HepG2 (cell line): ENCODE results near the gene SRSF7. TPM values are rescaled to one million over a fixed set of nuclear protein-coding genes. Genes with fewer than 3 reads are reported as not detected.
A peak's percentile ranks its signal among the peaks of the same experiment; 100 is the strongest.

ENCODE experiments used
- ARID2 ChIP-seq: sonication (generic); formaldehyde crosslinking; IDR thresholded peaks from 2 replicates; pipeline ENCODE4 v1.8.1; 2022; ENCODE audit warnings: mild to moderate bottlenecking, missing genetic modification reagents, borderline replicate concordance
- CAMTA2 ChIP-seq: sonication (generic); formaldehyde crosslinking; IDR thresholded peaks from 2 replicates; pipeline ENCODE4 v1.4.0; 2020; ENCODE audit warnings: mild to moderate bottlenecking, missing genetic modification reagents, borderline replicate concordance
- HMG20A ChIP-seq: IDR thresholded peaks from 2 replicates; pipeline ENCODE4 v1.6.1; 2016; ENCODE audit warnings: borderline replicate concordance
- KMT2B ChIP-seq: IDR thresholded peaks from 2 replicates; pipeline ENCODE4 v1.6.1; 2016; ENCODE audit warnings: missing genetic modification reagents, missing compliant biosample characterization
- PRDM15 ChIP-seq: sonication (generic); formaldehyde crosslinking; IDR thresholded peaks from 2 replicates; pipeline ENCODE4 v1.4.0; 2020; ENCODE audit warnings: missing genetic modification reagents
- SIN3A ChIP-seq: IDR thresholded peaks from 2 replicates; pipeline ENCODE4 v1.6.1; 2011; ENCODE audit warnings: low read depth, mild to moderate bottlenecking, control low read depth, low read length, borderline replicate concordance
- TFDP1 ChIP-seq: IDR thresholded peaks from 2 replicates; pipeline ENCODE4 v1.6.1; 2016; ENCODE audit warnings: missing compliant biosample characterization, missing genetic modification reagents, borderline replicate concordance
- YY1 ChIP-seq: IDR thresholded peaks from 2 replicates; pipeline ENCODE4 v1.6.1; 2011; ENCODE audit warnings: low read length, low read depth, moderate library complexity, mild to moderate bottlenecking; ENCODE audit not compliant: insufficient read depth, insufficient replicate concordance
- ZBTB2 ChIP-seq: sonication (generic); formaldehyde crosslinking; IDR thresholded peaks from 2 replicates; pipeline ENCODE4 v1.8.0; 2022; ENCODE audit warnings: low read depth, missing genetic modification reagents
- ZBTB7A ChIP-seq: sonication (generic); formaldehyde crosslinking; IDR thresholded peaks from 2 replicates; pipeline ENCODE4 v1.8.0; 2022; ENCODE audit warnings: mild to moderate bottlenecking, missing genetic modification reagents
- ZNF256 ChIP-seq: sonication (generic); formaldehyde crosslinking; conservative IDR thresholded peaks from 2 replicates; pipeline ENCODE4 v1.4.0; 2020; ENCODE audit warnings: missing genetic modification reagents
- ZNF280D ChIP-seq: sonication (generic); formaldehyde crosslinking; IDR thresholded peaks from 2 replicates; pipeline ENCODE4 v1.5.1; 2020; ENCODE audit warnings: mild to moderate bottlenecking, missing genetic modification reagents
- ZNF3 ChIP-seq: IDR thresholded peaks from 2 replicates; pipeline ENCODE4 v1.7.0; 2017; ENCODE audit warnings: inconsistent platforms
- ZNF576 ChIP-seq: sonication (generic); formaldehyde crosslinking; IDR thresholded peaks from 2 replicates; pipeline ENCODE4 v1.4.0; 2020; ENCODE audit warnings: mild to moderate bottlenecking, missing genetic modification reagents
- ZNF776 ChIP-seq: sonication (generic); formaldehyde crosslinking; IDR thresholded peaks from 2 replicates; pipeline ENCODE4 v1.4.0; 2020; ENCODE audit warnings: mild to moderate bottlenecking, missing genetic modification reagents
- ZSCAN5A ChIP-seq: sonication (generic); formaldehyde crosslinking; IDR thresholded peaks from 2 replicates; pipeline ENCODE4 v1.8.0; 2022; ENCODE audit warnings: mild to moderate bottlenecking, missing genetic modification reagents, borderline replicate concordance
- polyA plus RNA-seq, 8 experiments: library from polyadenylated mRNA; depleted of rRNA in 3 of 8; stranded (reverse) in 7 of 8; unstranded in 1 of 8; fragments of >200 nt; fragmentation: Illumina TruSeq in 4 of 8; extraction: Trizol in 4 of 8; gene quantifications; 2 replicates each; pipeline versions ENCODE4 v1.2.1 to v1.2.3, GENCODE V29; 2011 to 2016; ENCODE audit warnings: low read depth in 4 of 8, missing spikeins in 1 of 8, mixed read lengths in 1 of 8; ENCODE audit not compliant: insufficient read depth in 1 of 8
- total RNA-seq, 5 experiments: library from RNA; depleted of rRNA; stranded (reverse); fragments of >200 nt; fragmentation: Illumina TruSeq; extraction: Trizol; gene quantifications; 2 replicates each; pipeline ENCODE4 v1.2.3, GENCODE V29; 2016; ENCODE audit warnings: low read depth in 1 of 5

Gene SRSF7
- total and polyA plus RNA-seq, 2 of the 13 experiments (the other 11 are each of a cell fraction or from before 2014, with no cell fraction given): 172 to 275 TPM

- TF ChIP-seq ARID2 (CRISPR knock-in tag): peak; percentile 82
- TF ChIP-seq PRDM15 (CRISPR knock-in tag): 0 out of 2 replicates have a peak, but pooled peaks have one; percentile 14
- peak; percentile 97 for TF ChIP-seq SIN3A
- peak; percentile 92 for TF ChIP-seq YY1
- peak; percentile 80 for TF ChIP-seq ZNF280D (CRISPR knock-in tag)
- TF ChIP-seq ZNF3: no peak
- TF ChIP-seq ZNF576 (CRISPR knock-in tag): peak; percentile 94
- TF ChIP-seq ZBTB2 (CRISPR knock-in tag): peak; percentile 59; the same call in 1 of the 2 replicates
- no peak for TF ChIP-seq HMG20A
- TF ChIP-seq ZNF776 (CRISPR knock-in tag): peak; percentile 95
- peak; percentile 71 for TF ChIP-seq ZNF256 (CRISPR knock-in tag)
- peak; percentile 98 for TF ChIP-seq CAMTA2 (CRISPR knock-in tag)
- TF ChIP-seq ZSCAN5A (CRISPR knock-in tag): peak; percentile 94
- peak; percentile 83 for TF ChIP-seq TFDP1 (CRISPR knock-in tag)
- peak; percentile 83; the same call in 1 of the 2 replicates for TF ChIP-seq KMT2B (CRISPR knock-in tag)
- no peak; the same call in 1 of the 2 replicates for TF ChIP-seq ZBTB7A
Observed at GRCh38 chr2:38750891-38751595, at the start of gene SRSF7 (continued).
